Astrocyte (in vitro differentiated cells and primary cell): ENCODE measurements around the gene FAN1. TPM values are rescaled to one million over a fixed set of nuclear protein-coding genes. Genes with fewer than 3 reads are reported as not detected.
A peak's percentile ranks its signal among the peaks of the same experiment; 100 is the strongest.

Experiments
- DNase-seq: peaks from one replicate; pipeline ENCODE4 v3.0.0-alpha.2; 2010; ENCODE audit warnings: low read depth
- FAIRE-seq: peaks from 2 replicates; lab custom pipeline; 2011; peaks lifted over from hg19 to GRCh38; lab: Jason Lieb, UNC
- H2AFZ ChIP-seq: 2 replicates; pipeline ENCODE4 v1.6.0; 2012; ENCODE audit warnings: low read depth, low read length, inconsistent platforms
- H3K27ac ChIP-seq: 2 replicates; pipeline ENCODE4 v1.5.1; 2011; ENCODE audit warnings: low read depth, low read length, inconsistent platforms
- H3K27me3 ChIP-seq: 2 replicates; pipeline ENCODE4 v1.6.0; 2011; ENCODE audit warnings: low read length, inconsistent platforms; ENCODE audit not compliant: insufficient read depth
- H3K36me3 ChIP-seq: 2 replicates; pipeline ENCODE4 v1.5.1; 2011; ENCODE audit warnings: low read length, inconsistent platforms; ENCODE audit not compliant: insufficient read depth
- H3K4me1 ChIP-seq: 2 replicates; pipeline ENCODE4 v1.5.1; 2011; ENCODE audit warnings: low read length, inconsistent platforms; ENCODE audit not compliant: insufficient read depth
- H3K4me2 ChIP-seq: 2 replicates; pipeline ENCODE4 v1.6.0; 2012; ENCODE audit warnings: low read length, inconsistent platforms
- H3K4me3 ChIP-seq: 2 replicates; pipeline ENCODE4 v1.5.1; 2011; ENCODE audit warnings: low read depth, mild to moderate bottlenecking, low read length, inconsistent platforms; ENCODE audit not compliant: insufficient read depth
- H3K79me2 ChIP-seq: 2 replicates; pipeline ENCODE4 v1.6.0; 2012; ENCODE audit warnings: mild to moderate bottlenecking, low read length, inconsistent platforms; ENCODE audit not compliant: insufficient read depth
- H3K9ac ChIP-seq: 2 replicates; pipeline ENCODE4 v1.6.0; 2012; ENCODE audit warnings: mild to moderate bottlenecking, low read length, inconsistent platforms
- H3K9me3 ChIP-seq: 2 replicates; pipeline ENCODE4 v1.5.1; 2012; ENCODE audit warnings: low read depth, mild to moderate bottlenecking, low read length, inconsistent platforms; ENCODE audit not compliant: insufficient read depth
- H4K20me1 ChIP-seq: 2 replicates; pipeline ENCODE4 v1.6.0; 2012; ENCODE audit warnings: low read length, inconsistent platforms; ENCODE audit not compliant: insufficient read depth
- H3K27ac Mint-ChIP-seq: one replicate; pipeline ENCODE4 v1.8.0; 2021; ENCODE audit warnings: mild to moderate bottlenecking, mixed read lengths; ENCODE audit not compliant: unreplicated experiment
- H3K27me3 Mint-ChIP-seq: one replicate; pipeline ENCODE4 v1.8.0; 2021; ENCODE audit warnings: low read depth, mixed read lengths; ENCODE audit not compliant: unreplicated experiment
- H3K36me3 Mint-ChIP-seq: one replicate; pipeline ENCODE4 v1.8.0; 2021; ENCODE audit warnings: low read depth, mixed read lengths; ENCODE audit not compliant: unreplicated experiment
- H3K4me1 Mint-ChIP-seq: one replicate; pipeline ENCODE4 v1.8.0; 2021; ENCODE audit warnings: low read depth, mixed read lengths; ENCODE audit not compliant: unreplicated experiment
- H3K4me3 Mint-ChIP-seq: one replicate; pipeline ENCODE4 v1.8.0; 2021; ENCODE audit warnings: mild to moderate bottlenecking, moderate library complexity, mixed read lengths; ENCODE audit not compliant: unreplicated experiment
- H3K9me3 Mint-ChIP-seq: one replicate; pipeline ENCODE4 v1.8.0; 2021; ENCODE audit warnings: mild to moderate bottlenecking, mixed read lengths; ENCODE audit not compliant: unreplicated experiment
- CTCF ChIP-seq: IDR thresholded peaks from 2 replicates; pipeline ENCODE4 v1.5.1; 2011; ENCODE audit warnings: low read depth, mild to moderate bottlenecking, inconsistent platforms, low read length, moderate library complexity; ENCODE audit not compliant: insufficient read depth
- EZH2 ChIP-seq: IDR thresholded peaks from 2 replicates; pipeline ENCODE4 v1.6.1; 2012; ENCODE audit warnings: mild to moderate bottlenecking, low read length, inconsistent platforms; ENCODE audit not compliant: insufficient read depth
- total RNA-seq: library from RNA; stranded (reverse); gene quantifications from 2 replicates; pipeline ENCODE4 v1.2.1, GENCODE V29; 2021

FAN1 gene
- total RNA-seq, 1 donor from 2014 or later, result 13.6 TPM

- H3K27me3 Mint-ChIP-seq, result no peaks in the 10 kb centered on the region
- Histone ChIP-seq H3K36me3 (peaks cover 2% of the 10 kb centered on the region), H3K79me2 (peaks cover 31% of the 10 kb centered on the region), H2AFZ (peak within 1 kb of the TSS; percentile 94), H3K9ac (peak within 1 kb of the TSS; percentile 95), H3K4me2 (peak within 1 kb of the TSS; percentile 92), H4K20me1 (peaks cover 11% of the 10 kb centered on the region), H3K4me3 (peak within 1 kb of the TSS; percentile 88), H3K27me3 (no peaks in the 10 kb centered on the region), H3K9me3 (no peaks in the 10 kb centered on the region), H3K27ac (peak within 1 kb of the TSS; percentile 89), H3K4me1 (peaks cover 9% of the 10 kb centered on the region)
- H3K9me3 Mint-ChIP-seq, result no peaks in the 10 kb centered on the region
- no peak for FAIRE-seq
- peak within 1 kb of the TSS; percentile 88 for H3K27ac Mint-ChIP-seq
- DNase-seq, result peak; percentile 61
- H3K4me1 Mint-ChIP-seq, result peaks cover 7% of the 10 kb centered on the region
- no peaks in the 10 kb centered on the region for H3K36me3 Mint-ChIP-seq
- peak within 1 kb of the TSS; percentile 95 for H3K4me3 Mint-ChIP-seq
- no peak for TF ChIP-seq EZH2
- TF ChIP-seq CTCF, result no peak
These were observed 87.8 kb downstream of the FAN1 start, which contains the start of gene MTMR10 for GRCh38 chr15:30991255-30992235. MTMR10 (minus strand) TSS chr15:30991628; CDS start chr15:30991506, 122 bp downstream.

- peak overlapping the region; percentile 92 for H3K4me2 ChIP-seq
- H3K79me2 ChIP-seq, result peaks cover 31% of the 10 kb centered on the region
- TF ChIP-seq CTCF, result no peak
- no peak for TF ChIP-seq EZH2
- H3K4me3 Mint-ChIP-seq, result peak overlapping the region; percentile 84
- H4K20me1 ChIP-seq, result peaks cover 11% of the 10 kb centered on the region
- H3K4me1 Mint-ChIP-seq, result peaks cover 7% of the 10 kb centered on the region
- no peaks in the 10 kb centered on the region for H3K36me3 ChIP-seq
- peak overlapping the region; percentile 95 for H3K9ac ChIP-seq
- no peaks in the 10 kb centered on the region for H3K9me3 ChIP-seq
- H3K9me3 Mint-ChIP-seq, result no peaks in the 10 kb centered on the region
- FAIRE-seq, result no peak
- H3K27me3 ChIP-seq, result no peaks in the 10 kb centered on the region
- peak overlapping the region; percentile 94 for H2AFZ ChIP-seq
- peak overlapping the region; percentile 89 for H3K27ac ChIP-seq
- H3K4me3 ChIP-seq, result peak overlapping the region; percentile 88
- peak overlapping the region; percentile 63 for H3K27ac Mint-ChIP-seq
- H3K36me3 Mint-ChIP-seq, result no peaks in the 10 kb centered on the region
- no peak for DNase-seq
- H3K27me3 Mint-ChIP-seq, result no peaks in the 10 kb centered on the region
- H3K4me1 ChIP-seq, result peaks cover 9% of the 10 kb centered on the region
These were observed 88.6 kb downstream of the FAN1 start for GRCh38 chr15:30992249-30992864.

Other genes with a start within 250 kb of the FAN1 start
- gene MTMR10, start 87.7 kb downstream of the FAN1 start, total RNA-seq, result 11.9 and 14.8 TPM in 2 replicates
- not detected in 2 replicates for gene TRPM1, start 197.8 kb downstream of the FAN1 start, total RNA-seq